ENCODE data around the gene TEAD1.

The TEAD1 gene

GRCh38 chr11:12845739-12846358 lies 171.6 kb downstream of the TEAD1 start:
- no peak for DNase-seq

GRCh38 chr11:12846786-12847615 lies 172.8 kb downstream of the TEAD1 start:
- DNase-seq = no peak

- DNase-seq = no peak
Observed at GRCh38 chr11:12848413-12848812, 174.2 kb downstream of the TEAD1 start.

DNA sequence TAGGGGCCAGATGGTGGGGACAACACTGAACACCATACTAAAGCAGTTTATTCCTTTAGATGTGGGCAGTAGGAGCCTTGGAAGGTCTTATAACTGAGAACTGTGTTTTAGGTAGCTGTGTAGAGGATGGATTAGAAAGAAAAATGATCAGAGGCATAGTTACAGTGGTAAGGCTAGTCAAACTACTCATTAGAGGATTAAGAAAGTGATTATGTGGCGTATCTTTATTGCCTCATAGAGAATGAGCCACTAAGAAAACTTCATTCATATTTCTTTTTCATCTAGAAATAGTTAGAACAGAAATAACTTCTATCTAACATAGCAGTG lies 179.1 kb downstream of the TEAD1 start:
- no peak for DNase-seq

DNA sequence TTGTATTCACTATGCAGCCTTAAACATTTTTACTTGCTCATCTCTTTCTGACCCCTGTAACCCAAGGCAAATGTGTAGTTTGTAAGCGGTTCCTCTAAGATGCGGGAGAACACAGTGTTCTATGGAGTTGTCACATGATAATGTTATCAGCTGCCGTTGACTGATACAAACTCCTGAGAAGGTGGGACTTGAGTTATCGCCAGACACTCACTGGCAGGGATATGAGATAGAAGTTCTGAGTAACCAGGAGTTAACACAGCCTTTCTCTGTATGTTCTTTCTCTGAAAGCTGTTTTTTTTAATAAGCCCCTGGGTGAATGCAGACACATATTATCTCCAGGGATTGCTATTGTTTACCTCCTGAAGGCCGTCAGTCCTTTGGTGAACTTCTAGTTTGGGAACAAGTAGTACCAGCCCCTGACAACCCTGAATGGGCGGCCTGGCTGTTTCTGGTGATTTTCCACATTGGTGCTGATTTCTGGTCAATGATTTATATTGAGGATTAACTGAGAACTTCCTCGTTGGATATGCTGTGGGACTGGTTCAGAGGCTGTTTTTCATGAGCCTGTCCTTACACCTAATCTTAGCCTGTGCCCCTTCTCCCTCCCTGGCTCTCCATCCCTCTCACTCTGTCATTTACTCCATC lies 179.6 kb downstream of the TEAD1 start:
- no peak for DNase-seq

DNA sequence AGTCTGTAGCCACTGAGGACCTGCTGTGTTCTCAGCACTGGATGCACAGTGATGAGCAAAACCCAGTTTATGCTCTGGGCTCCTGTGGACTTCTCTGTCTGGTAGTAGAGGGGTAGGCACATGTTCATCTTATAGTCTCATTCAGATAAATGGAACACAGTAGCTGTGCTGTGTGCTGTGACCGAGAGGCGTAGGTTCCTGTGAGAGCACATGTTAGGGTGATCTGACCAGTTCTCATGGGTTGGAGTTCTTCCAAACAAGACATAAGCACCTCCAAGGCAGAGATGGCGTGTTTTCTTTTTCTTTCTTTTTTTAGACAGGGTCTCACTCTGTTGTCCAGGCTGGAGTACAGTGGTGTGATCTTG lies 180.1 kb downstream of the TEAD1 start:
- DNase-seq = no peak

- no peak for DNase-seq
Observed at GRCh38 chr11:12854829-12855228, 180.6 kb downstream of the TEAD1 start.

DNA sequence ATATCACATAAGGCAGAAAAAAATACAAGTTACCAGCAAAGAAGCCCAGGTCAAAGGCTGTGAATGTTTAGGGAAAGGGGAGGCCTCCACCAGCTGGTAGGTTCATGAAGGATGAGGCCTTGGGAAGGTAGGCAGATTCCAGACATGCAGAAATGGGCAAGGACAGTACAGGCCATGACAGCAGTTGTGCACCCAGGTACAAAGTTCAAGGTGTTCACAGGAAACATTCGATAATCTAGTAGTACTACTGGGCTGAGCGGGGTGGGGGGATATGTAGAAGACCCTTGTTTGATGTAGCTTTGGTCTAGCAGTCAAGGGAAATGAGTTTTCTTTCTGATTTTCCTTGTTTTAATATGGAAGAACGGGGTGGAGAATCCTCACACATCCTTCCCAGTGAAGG lies 182.1 kb downstream of the TEAD1 start:
- no peak for DNase-seq

- no peak for DNase-seq
Observed at GRCh38 chr11:12857572-12857971, 183.4 kb downstream of the TEAD1 start.

DNA sequence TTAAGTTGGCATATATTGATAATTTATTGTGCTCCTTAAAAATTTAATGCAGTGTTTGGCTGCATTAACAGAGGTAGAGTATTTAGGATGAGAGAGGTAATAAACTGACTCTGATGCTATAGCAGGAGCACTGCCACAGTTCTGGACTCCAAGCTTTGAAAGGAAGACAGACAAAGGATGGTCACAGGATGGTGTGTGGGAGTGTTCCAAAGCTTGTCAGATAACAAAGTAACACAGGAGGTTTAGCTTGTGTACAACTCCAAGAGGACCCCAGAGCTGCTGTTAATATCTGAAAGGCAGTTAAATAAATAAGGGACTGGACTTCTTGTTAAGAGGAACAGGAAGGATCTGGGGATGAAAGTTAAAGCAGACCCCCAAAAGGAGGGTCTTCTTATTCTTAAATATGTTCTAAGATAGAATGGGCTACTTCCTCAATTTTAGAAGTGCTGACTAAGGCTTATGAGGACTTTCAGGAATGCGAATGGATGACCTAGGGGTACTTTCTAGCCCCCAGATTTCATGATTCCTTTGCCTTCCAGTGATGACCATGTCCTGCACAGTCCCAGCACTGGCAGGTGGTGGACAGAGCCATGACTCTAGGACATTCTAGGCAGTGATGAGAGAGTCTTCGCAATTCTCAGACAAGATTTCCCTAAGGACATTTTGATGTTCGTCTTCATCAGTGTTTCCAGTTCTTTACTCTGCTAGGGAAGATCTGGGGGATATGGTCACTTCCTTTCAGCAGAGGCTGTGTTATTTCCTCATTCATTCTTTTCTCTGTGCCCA lies 185.8 kb downstream of the TEAD1 start:
- no peak for DNase-seq

DNA sequence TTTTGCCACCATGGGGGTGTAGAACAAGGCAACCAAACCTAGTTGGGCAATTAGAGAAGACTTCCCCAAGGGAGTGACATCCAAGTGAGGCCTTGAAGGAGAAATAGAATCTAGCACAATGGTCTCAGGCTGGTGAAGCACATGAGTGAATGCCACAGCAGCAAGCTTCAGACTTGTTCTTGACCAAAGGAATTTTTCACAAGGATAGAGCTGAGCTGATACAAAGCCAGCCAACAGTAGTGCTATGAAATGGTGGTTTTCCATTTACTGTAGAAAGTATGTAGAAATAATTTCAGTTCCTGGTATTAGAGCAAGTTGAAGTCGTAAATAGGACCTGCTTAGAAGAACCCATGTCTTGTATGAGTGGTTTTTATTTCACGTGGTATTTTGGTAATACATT lies 186.6 kb downstream of the TEAD1 start:
- no peak for DNase-seq

DNA sequence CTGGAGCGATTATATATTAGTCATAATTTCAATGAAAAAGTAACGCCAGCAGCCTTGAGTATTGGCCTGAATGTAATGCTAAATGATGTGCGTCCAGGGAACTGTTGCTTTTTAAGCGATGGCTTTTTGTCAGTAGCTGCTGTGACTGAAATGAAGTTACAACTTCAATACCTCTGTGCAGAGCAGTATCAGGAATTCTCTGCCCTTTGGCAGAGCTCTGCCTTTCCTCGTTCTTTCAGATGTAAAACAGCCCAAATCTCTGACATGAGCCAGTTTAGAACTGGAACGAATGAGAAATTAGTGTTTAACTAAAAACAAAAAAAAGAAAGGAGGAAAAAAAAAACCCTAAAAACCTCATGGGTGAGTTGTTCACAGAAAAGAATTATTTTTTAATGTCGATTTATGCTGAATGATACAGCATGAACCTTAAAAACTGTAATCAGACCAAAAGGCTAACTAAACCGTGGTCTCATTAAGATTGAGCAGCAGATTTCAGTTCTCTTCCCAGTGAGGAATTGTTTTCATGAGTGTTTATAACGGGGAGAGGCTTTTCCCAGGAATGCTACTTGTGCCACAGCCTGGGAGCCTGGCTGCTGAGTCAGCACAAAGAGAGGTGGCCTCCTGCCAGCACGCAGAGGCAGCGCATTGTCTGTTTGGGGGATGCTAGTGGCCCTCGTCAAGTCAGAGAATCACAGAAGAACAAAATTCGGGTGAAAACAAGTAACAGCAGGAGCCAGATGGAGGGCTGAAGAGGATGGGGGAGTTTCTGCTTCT lies 188.7 kb downstream of the TEAD1 start:
- no peak for DNase-seq

- no peak for DNase-seq
Observed at GRCh38 chr11:12863605-12864121, 189.4 kb downstream of the TEAD1 start.

GRCh38 chr11:12864316-12865156 lies 190.3 kb downstream of the TEAD1 start:
- no peak for DNase-seq

DNA sequence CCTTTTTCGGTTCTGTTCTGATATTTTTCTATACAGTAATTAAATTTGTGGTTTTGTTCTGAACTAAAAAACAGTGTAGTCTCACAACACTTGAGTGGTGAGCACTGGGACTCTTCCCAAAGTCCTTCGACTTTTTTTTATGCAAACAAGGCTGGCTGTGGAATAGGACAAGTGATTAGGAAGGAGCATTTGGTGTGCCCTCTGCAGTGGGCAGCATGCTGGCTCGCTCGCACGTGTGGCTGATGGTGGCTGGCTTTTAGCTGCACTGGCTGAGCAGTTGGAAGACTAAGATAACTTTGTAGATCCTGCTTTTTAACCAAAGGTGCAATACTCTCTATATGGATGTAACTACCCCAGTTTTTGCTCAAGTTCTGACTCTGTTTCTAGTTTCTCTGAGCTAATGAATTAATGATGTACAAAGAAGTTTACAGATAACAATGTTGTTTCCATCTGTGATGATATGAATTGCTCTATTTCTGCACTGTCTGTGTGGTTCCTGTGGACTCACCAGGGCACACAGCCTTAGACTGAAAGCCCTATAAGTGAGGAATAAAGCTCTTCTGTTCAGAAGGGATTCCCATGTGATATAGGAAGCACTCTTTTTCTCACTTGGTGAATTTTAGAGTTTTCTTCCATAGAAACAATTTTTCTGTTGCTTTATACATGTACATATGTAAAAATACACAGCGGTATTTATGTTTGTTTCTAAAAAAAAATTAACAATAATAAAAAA lies 191.8 kb downstream of the TEAD1 start:
- DNase-seq = no peak

- DNase-seq = no peak
Observed at GRCh38 chr11:12867531-12867930, 193.3 kb downstream of the TEAD1 start.

DNA sequence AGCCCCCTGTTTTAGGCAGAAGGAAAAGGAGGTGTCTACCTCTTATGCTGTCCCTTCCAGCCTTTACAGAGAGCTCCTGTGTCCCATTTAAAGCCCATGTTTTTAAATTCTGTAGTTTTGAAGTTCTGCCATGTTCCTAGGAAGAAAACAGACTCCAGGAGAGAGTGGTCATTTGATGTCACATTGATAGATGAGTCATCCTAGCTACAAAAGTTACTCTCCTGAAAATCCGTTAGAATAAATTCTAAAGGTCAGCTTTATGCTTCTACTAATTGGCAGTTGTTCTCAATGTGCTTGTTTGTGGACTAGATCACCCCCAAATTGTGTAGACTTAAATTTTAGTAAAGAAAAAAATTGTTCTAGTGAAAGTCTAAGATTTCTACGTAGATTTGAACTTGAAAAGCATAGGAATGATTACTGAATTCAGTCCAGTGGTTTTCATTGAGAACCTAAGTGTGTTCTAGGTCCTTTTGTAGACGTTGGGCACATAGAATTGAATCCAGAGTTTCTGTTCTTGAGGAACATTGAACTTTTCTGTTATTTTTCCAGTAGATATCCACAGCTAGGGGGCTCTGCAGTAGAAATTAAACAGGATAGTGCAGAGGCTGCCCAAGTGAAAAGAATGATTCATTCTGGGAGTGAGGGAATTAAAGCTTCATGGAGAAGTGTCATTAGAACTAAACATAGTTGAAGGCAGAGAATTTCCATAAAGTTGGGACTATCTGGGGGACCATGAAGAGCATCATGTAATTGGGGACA lies 194.3 kb downstream of the TEAD1 start:
- DNase-seq = no peak

DNA sequence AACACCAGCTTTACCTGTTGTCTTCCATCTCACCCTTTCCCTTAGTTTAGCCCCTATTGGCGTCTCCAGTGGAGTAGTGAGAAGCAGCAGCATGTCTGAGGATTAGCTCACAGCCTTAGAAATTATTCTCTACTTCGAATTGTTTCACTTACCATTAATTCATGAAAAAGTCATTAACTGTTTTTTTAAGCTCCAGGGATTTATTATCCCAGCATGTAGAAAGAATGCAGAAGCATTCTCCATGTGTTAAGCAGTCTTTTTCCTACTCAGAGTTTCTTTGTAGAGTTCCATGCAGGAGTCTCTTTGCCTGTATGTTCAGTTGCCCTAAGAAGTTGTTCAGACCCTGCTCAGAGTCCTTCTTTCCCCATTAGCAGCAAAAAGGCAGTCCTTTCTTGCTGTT lies 197.0 kb downstream of the TEAD1 start:
- no peak for DNase-seq

GRCh38 chr11:12871788-12872321 lies 197.6 kb downstream of the TEAD1 start:
- DNase-seq = no peak

- no peak for DNase-seq
Observed at GRCh38 chr11:12876340-12876739, 202.1 kb downstream of the TEAD1 start.
